NCI-H748 treated with DMSO at 0.1 percent for 48 hours (cell line): ENCODE measurements around the gene LILRA6.
"Not testable (repeated sequence)": the region's sequence is repeated elsewhere in the genome, so short reads cannot be mapped to it uniquely, and the experiment has no call there.

Experiments used
- DNase-seq: peaks from one replicate; lab custom pipeline; 2025; lab: John Stamatoyannopoulos, UW

LILRA6 gene

GRCh38 chr19:54207983-54208783, 34.4 kb downstream of the LILRA6 start:
- DNase-seq = no peak

GRCh38 chr19:54207676-54207982, 35.0 kb downstream of the LILRA6 start:
- no peak for DNase-seq

DNA sequence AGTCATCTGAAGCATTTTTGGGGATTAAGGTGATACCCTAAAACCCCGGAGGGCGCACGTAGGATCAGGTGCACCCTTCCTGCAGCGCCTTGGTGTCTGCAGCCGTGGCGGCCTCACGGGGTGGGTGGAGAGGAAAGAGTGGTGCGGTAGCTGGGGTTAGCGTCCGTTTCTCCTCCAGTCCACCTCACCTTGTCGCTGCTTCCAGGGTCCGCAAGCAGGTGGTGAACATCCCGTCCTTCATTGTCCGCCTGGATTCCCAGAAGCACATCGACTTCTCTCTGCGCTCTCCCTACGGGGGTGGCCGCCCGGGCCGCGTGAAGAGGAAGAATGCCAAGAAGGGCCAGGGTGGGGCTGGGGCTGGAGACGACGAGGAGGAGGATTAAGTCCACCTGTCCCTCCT, 35.4 kb downstream of the LILRA6 start:
- DNase-seq = not testable (repeated sequence)

GRCh38 chr19:54206831-54207177, 35.8 kb downstream of the LILRA6 start:
- DNase-seq = no peak

DNA sequence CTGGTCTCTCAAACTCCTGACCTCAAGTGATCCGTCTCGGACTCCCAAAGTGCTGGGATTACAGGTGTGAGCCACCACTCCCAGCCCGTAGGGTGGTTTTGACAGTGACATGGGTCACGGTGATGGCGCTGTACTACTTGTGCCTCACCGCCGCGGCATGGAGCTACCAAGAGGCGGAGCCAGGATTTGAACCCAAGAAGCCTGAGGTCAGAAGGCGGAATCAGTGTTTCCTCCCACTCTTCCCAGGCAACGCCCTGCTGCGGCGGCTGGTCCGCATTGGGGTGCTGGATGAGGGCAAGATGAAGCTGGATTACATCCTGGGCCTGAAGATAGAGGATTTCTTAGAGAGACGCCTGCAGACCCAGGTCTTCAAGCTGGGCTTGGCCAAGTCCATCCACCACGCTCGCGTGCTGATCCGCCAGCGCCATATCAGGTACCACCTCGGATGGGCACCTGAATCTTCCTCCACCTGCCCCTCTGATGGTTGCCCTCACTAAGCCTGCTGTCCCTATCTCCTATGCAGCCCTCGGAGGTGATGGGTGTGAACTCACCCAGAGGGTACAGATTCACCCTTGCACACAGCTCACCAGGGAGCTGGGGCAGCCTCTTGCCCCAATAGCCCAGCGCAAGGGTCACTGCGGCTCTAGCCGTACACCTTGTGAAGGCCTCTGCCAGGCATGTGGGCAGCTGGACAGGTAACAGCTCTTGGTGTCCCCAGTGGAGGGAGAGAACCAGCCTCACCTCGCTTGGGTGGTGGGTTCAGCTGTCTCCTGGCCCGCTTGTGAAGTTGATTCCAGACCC, 36.4 kb downstream of the LILRA6 start:
- no peak for DNase-seq

DNA sequence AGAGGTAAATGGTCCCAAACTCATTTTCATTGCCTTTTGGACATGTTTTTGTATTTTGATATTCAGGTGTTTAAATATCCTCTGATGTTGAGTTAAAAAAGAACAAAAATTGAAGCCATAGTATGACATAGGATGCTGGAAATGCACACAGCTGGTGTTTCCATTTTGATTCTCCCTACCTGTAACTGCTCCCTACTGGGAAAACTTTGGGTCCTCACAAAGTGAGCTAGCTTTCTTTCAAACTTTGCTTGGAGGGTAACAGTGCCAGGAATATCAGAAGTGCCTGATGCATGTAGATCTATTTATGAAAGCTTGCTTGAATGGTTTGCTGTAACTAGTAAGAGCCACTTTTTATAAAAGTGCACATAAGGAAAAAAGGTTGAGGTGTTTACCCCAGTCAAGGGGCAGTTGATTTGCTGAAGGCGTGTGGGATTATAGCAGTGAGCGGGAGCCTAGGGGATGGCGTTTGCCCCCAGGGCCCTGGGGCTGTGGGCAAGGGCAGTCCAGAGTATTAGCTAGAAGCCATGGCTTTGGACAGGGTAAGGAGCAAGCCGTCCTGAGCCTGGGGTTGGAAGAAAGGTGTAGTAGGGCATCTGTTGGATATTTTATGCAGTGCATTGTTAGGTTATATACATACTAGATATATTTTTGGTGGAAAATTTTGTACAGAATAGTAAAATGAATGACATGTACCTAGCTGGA, 37.7 kb downstream of the LILRA6 start:
- no peak for DNase-seq

GRCh38 chr19:54203151-54203611, 39.4 kb downstream of the LILRA6 start:
- no peak for DNase-seq

DNA sequence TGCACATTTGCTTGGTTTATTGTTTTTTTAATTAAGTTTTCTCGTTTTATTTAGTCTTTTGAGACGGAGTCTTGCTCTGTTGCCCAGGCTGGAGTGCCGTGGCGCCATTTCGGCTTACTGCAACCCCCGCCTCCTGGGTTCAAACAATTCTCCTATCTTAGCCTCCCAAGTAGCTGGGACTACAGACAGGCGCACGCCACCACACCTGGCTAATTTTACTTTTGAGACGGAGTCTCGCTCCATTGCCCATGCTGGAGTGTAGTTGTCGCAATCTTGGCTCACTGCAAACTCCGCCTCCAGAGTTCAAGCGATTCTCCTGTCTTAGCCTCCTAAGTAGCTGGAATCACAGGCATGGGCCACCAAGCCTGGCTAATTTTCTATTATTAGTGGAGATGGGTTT, 40.6 kb downstream of the LILRA6 start:
- DNase-seq = no peak

DNA sequence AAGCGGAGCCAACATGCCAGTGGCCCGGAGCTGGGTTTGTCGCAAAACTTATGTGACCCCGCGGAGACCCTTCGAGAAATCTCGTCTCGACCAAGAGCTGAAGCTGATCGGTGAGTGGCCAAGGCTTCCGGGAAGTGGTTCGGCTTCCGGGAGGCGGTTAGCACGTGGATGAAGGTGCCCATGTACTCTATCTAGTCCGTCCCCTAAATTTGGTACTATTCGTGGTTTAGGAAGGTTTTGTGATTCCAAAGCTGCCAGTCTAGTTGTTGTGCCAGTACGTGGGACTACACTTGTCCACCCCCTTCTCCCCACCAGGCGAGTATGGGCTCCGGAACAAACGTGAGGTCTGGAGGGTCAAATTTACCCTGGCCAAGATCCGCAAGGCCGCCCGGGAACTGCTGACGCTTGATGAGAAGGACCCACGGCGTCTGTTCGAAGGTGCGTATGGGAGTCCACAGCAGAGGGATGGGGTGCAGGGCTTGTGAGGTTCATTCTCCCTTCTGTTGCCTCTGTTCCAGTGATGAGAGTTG, 41.4 kb downstream of the LILRA6 start:
- DNase-seq = no peak

- DNase-seq = no peak
Observed at GRCh38 chr19:54199401-54199800, 43.2 kb downstream of the LILRA6 start.

DNA sequence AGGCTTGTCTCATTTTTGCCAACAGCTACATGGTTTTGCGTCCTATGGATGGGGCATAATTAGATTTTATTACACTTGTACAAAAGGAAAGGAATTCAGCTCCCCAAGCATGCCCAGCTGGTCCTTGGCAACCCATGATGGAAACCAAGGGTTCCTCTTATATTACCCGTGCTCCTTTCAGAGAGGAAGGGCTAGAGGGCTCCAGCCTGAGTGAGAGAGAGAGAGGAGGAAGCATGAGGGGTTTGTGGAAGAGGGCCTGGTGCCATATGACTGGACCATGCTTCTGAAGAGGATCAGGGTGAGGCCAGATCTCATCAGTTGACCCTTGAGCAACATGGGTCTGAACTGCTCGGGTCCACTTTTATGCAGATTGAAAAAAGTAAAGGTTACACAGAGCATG, 45.5 kb downstream of the LILRA6 start:
- no peak for DNase-seq

DNA sequence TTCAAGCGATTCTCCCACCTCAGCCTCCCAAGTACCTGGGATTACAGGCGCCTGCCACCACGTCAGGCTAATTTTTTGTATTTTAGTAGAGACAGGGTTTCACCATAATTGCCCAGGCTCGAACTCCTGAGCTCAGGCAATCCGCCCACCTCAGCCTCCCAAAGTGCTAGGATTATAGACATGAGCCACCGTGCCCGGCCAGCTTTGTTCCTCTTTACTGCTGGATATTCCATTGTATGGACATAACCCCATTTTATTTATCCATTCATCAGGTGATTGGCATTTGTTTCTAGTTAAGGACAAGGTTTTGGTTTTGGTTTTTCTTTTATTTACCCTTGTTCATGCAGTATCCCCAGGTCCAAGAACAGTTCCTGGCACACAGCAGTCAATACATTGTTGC, 46.1 kb downstream of the LILRA6 start:
- no peak for DNase-seq

- DNase-seq = not testable (repeated sequence)
Observed at GRCh38 chr19:54194463-54194862, 48.1 kb downstream of the LILRA6 start.

- DNase-seq = no peak
Observed at GRCh38 chr19:54193011-54193410, 49.6 kb downstream of the LILRA6 start.

- no peak for DNase-seq
Observed at GRCh38 chr19:54191811-54192453, 50.7 kb downstream of the LILRA6 start.

GRCh38 chr19:54191011-54191810, 51.4 kb downstream of the LILRA6 start, which contains the start of gene TSEN34:
Gene TSEN34 (plus strand): TSS chr19:54191308. CDS start chr19:54191365, 57 bp downstream.
- peak; percentile 91 for DNase-seq

DNA sequence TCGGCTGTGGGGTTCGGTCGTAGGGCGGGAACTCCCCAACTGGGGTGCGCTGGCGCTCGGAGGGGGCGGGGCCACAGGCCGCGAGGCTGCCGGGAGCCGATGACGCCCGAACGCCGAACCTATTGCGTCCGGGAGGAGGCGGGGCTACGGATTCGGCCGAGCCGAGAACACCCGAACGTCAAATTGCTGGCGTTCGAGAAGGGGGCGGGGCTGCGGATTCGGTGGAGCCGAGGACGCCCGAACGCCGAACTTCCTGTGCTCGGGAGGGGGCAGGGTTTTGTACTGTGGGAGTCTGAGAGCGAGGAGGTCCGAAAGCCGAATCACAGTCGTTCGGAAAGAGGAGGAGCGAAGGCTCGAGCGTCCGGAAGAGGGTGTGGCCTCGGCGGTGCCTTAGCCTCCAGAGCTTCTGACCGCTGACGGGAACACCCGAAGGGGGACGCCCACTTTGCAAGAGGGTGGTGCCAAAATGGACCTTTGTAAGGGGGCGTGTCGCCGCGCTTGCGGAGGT, 52.0 kb downstream of the LILRA6 start:
- peak; percentile 100 for DNase-seq

- DNase-seq = peak; percentile 100
Observed at GRCh38 chr19:54189735-54190502, 52.7 kb downstream of the LILRA6 start.

GRCh38 chr19:54189145-54189734, 53.4 kb downstream of the LILRA6 start, which contains the start of gene MBOAT7:
Gene MBOAT7 (minus strand): TSS chr19:54189580. CDS start chr19:54188508, 1,072 bp downstream.
- DNase-seq = no peak
